ENCODE results near the gene TMEM222.

GRCh38 chr1:27285274-27285660, 36.7 kb upstream of the TMEM222 start:
- TF ChIP-seq EZH2 (IDR thresholded peaks at IDR 0.05; ENCODE audit: borderline replicate concordance, low read depth, low read length, severe bottlenecking), result no peak
- TF ChIP-seq, protein P1, sequence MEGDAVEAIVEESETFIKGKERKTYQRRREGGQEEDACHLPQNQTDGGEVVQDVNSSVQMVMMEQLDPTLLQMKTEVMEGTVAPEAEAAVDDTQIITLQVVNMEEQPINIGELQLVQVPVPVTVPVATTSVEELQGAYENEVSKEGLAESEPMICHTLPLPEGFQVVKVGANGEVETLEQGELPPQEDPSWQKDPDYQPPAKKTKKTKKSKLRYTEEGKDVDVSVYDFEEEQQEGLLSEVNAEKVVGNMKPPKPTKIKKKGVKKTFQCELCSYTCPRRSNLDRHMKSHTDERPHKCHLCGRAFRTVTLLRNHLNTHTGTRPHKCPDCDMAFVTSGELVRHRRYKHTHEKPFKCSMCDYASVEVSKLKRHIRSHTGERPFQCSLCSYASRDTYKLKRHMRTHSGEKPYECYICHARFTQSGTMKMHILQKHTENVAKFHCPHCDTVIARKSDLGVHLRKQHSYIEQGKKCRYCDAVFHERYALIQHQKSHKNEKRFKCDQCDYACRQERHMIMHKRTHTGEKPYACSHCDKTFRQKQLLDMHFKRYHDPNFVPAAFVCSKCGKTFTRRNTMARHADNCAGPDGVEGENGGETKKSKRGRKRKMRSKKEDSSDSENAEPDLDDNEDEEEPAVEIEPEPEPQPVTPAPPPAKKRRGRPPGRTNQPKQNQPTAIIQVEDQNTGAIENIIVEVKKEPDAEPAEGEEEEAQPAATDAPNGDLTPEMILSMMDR (IDR thresholded peaks at IDR 0.05; ENCODE audit: borderline replicate concordance, extremely low read depth, low read length, poor library complexity, severe bottlenecking), result no peak
